GM19351 (cell line): Measurements from ENCODE around the gene IL12A.
A peak's percentile ranks its signal among the peaks of the same experiment; 100 is the strongest.

Source experiments
- ATAC-seq: cut with Tn5 transposase; IDR thresholded peaks from one replicate; pipeline ENCODE4 v1.9.1; 2021; ENCODE audit warnings: mild to moderate bottlenecking, moderate library complexity; ENCODE audit not compliant: unreplicated experiment

IL12A gene

GRCh38 chr3:160023476-160023875 lies 34.8 kb downstream of the IL12A start:
- no peak for ATAC-seq

DNA sequence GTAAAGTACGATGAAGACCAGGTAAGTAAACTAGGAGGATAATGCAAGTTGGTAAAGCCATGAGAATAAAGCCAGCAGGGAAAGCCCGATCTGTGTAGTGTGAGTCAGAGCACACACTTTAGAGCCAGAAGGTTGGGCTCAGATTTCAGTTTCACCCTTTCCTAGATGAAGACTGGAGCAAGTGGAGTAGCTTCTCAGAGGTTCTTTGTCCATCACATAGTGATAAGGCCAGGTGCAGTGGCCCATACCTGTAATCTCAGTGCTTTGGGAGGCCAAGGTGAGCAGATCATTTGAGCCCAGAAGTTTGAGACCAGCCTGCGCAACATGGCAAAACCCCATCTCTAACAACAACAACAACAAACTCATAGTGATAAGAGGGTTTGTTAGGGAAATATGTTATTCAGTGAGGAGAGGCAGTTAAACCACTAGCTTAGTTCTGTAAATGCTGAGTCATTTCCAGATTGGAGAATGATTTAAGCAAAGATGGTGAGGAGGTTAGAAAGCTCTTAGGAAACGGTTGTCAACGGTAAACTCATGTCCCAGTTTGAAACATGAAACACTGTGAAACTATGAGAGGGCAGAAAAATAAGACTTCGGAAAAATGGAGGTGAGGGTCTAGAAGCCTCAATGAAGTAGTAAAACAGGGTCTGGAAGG lies 39.0 kb downstream of the IL12A start:
- ATAC-seq, result peak; percentile 92

GRCh38 chr3:160035757-160036156 lies 47.1 kb downstream of the IL12A start:
- ATAC-seq, result no peak

DNA sequence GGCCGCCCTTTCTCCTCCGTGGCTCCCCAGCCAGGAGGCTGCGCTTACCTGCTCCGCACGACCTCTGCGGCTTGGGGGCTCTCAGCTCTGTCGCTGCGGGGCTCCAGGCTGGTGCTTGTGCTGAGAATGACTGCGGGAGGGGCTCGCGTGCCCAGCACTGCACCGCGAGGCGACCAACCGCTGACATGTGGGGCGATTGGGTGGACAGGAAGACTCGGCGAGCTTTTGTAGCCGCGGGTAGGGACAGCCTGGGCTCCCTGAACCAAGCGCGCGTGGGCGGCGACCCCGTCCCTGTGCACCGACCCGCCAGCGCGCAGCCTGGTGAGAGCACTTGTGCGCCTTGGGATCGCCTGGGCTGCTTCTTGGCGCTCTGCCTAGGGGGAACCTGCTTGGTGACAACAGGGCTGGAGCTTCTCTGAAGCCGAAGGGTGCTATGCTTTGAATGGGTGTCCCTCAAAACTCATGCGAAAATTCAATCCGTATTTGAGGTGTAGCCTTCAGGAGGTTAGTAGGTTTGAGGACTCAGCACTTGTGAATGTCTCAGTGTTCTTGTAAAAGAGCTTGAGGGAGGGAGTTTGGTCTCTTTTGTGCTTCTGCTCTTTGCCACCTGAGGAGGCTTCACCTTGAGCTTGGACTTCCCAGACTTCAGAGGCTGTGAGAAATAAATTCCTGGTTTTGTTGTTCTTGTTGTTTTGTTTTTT lies 50.4 kb downstream of the IL12A start:
- ATAC-seq, result no peak

DNA sequence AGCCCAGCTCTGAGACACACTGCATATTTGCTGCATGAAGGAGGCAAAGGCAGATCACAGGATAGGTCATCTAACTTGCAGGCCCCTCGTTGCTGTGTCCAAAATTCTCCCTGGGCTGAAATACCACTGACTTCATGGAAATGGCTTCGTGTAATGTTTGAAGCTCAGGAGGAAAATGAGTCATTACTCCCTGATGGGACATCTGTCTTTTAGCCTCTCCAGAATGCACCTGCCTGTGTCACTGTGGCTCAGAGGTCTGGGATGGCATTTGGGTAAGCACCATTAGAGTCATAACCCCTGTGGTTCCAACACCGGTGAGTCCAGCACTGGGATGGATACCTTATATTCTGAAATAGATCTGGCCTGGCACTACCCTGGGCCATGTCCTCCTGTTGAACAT lies 51.5 kb downstream of the IL12A start:
- no peak for ATAC-seq

- no peak for ATAC-seq
Measured at GRCh38 chr3:160041465-160041864, 52.8 kb downstream of the IL12A start.

DNA sequence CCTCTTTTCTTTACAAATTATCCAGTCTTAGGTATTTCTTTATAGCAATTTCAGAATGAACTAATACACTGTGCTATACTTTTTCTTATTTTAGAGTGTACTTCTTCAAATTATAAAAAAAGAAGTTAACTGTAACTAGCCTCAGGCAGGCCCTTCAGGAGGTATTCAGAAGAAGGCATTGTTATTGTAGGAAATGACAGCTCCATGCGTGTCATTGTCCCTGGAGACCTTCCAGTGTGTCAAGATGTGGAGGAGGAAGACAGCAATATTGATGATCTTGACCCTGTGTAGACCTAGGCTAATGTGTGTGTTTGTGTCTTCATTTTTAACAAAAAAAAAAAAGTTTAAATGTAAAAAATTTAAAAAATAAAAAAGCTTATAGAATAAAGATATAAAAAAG lies 55.5 kb downstream of the IL12A start:
- no peak for ATAC-seq
